PFSK-1 (cell line): ENCODE measurements around the gene PARVB.

Experiments
- POLR2AphosphoS5 ChIP-seq: IDR thresholded peaks from 2 replicates; pipeline ENCODE4 v1.6.1; 2012; ENCODE audit warnings: low read depth, mild to moderate bottlenecking, control low read depth, low read length, moderate library complexity
- REST ChIP-seq, 2 experiments: IDR thresholded peaks; 2 replicates each; pipeline versions ENCODE4 v1.6.1 to v1.8.0; 2011 to 2012; ENCODE audit warnings: low read depth in 2 of 2, low read length in 2 of 2, control low read depth in 1 of 2, inconsistent platforms in 1 of 2, mild to moderate bottlenecking in 1 of 2, moderate library complexity in 1 of 2; ENCODE audit not compliant: insufficient read depth in 1 of 2
- SIN3A ChIP-seq: IDR thresholded peaks from 2 replicates; pipeline ENCODE4 v1.6.1; 2012; ENCODE audit warnings: mild to moderate bottlenecking, low read length, moderate library complexity, borderline replicate concordance; ENCODE audit not compliant: insufficient read depth
- TAF1 ChIP-seq: IDR thresholded peaks from 2 replicates; pipeline ENCODE4 v1.6.1; 2012; ENCODE audit warnings: low read length, control low read depth, borderline replicate concordance; ENCODE audit not compliant: insufficient read depth

GRCh38 chr22:44063462-44064371, 39.6 kb downstream of the PARVB start:
- no peak for TF ChIP-seq POLR2AphosphoS5
- no peak for TF ChIP-seq TAF1
- no peak for TF ChIP-seq REST (IDR thresholded peaks at IDR 0.05; ENCODE audit: insufficient read depth in 1 of 2, low read depth in 2 of 2, low read length in 2 of 2)
- TF ChIP-seq SIN3A: no peak
